Kidney epithelial cell (primary cell): ENCODE measurements around the gene PADI2. TPM values are rescaled to one million over a fixed set of nuclear protein-coding genes. Genes with fewer than 3 reads are reported as not detected.

Experiments used
- DNase-seq: peaks from one replicate; pipeline ENCODE4 v3.0.0-alpha.2; 2010; ENCODE audit warnings: low read depth
- H3K27me3 ChIP-seq: 2 replicates; pipeline ENCODE4 v1.6.0; 2011; ENCODE audit warnings: low read length; ENCODE audit not compliant: control insufficient read depth, insufficient read depth
- H3K36me3 ChIP-seq: 2 replicates; pipeline ENCODE4 v1.5.1; 2011; ENCODE audit warnings: low read length; ENCODE audit not compliant: control insufficient read depth, insufficient read depth
- H3K4me3 ChIP-seq: 2 replicates; pipeline ENCODE4 v1.5.1; 2011; ENCODE audit warnings: low read depth, mild to moderate bottlenecking, control low read depth, low read length
- CTCF ChIP-seq: IDR thresholded peaks from 2 replicates; pipeline ENCODE4 v1.5.1; 2011; ENCODE audit warnings: mild to moderate bottlenecking, moderate library complexity, low read length, control low read depth, inconsistent platforms; ENCODE audit not compliant: insufficient read depth, poor library complexity, severe bottlenecking
- total RNA-seq: library from RNA; depleted of rRNA; stranded (reverse); fragments of >200 nt; gene quantifications from 2 replicates; pipeline ENCODE4 v1.2.3, GENCODE V29; 2015

PADI2 gene
- total RNA-seq, 1 donor from 2014 or later: 8.1 TPM

DNA sequence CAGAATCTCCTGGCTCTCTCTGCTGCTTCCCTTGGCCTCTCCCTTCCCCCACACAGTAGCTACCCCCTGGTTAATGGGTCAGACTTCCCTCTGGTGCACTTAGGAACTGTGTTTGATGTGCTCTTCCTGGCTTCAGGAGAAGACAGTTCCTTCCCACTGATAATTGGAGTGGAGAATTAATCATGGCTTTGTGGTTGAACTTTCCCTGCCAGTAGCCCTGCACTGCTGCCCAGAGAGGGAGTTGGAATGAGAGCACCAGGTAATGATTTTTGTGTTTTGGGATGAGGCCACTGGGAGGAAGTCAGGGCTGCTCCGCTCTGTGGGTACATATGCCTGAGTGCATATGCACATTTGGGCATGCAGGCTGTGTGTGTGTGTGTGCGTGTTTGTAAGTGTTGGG is 39.7 kb upstream of the PADI2 start:
- no peaks in the 10 kb centered on the region for H3K27me3 ChIP-seq
- no peak overlapping the region for H3K4me3 ChIP-seq
- no peak for TF ChIP-seq CTCF
- H3K36me3 ChIP-seq: no peaks in the 10 kb centered on the region
- DNase-seq: no peak

DNA sequence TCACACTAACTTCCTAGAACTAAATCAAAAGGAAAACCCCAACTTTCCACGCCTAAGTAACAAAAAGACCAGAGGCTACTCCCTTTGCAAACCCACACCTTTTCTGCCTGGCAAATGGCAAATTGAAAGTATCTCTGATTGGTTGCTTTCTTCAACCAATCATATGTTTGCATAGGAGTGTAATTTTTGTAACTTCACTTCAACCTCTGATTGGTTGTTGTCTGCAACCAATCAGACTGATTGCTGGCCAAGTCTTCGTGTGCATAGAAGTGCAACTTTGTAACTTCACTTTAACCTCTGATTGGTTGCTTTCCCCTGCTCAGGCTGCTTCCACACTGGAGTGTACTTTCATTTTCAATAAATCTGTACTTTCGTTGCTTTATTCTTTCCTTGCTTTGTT is 36.9 kb upstream of the PADI2 start:
- Histone ChIP-seq H3K27me3 (no peaks in the 10 kb centered on the region), H3K36me3 (no peaks in the 10 kb centered on the region), H3K4me3 (no peak overlapping the region)
- DNase-seq: no peak
- no peak for TF ChIP-seq CTCF

GRCh38 chr1:17155257-17155920 is 36.1 kb upstream of the PADI2 start:
- Histone ChIP-seq H3K27me3 (no peaks in the 10 kb centered on the region), H3K4me3 (no peak overlapping the region), H3K36me3 (no peaks in the 10 kb centered on the region)
- TF ChIP-seq CTCF: no peak
- no peak for DNase-seq

GRCh38 chr1:17149771-17150170 is 30.5 kb upstream of the PADI2 start:
- DNase-seq: no peak
- no peak for TF ChIP-seq CTCF
- Histone ChIP-seq H3K27me3 (peaks cover 3% of the 10 kb centered on the region), H3K36me3 (no peaks in the 10 kb centered on the region), H3K4me3 (no peak overlapping the region)

DNA sequence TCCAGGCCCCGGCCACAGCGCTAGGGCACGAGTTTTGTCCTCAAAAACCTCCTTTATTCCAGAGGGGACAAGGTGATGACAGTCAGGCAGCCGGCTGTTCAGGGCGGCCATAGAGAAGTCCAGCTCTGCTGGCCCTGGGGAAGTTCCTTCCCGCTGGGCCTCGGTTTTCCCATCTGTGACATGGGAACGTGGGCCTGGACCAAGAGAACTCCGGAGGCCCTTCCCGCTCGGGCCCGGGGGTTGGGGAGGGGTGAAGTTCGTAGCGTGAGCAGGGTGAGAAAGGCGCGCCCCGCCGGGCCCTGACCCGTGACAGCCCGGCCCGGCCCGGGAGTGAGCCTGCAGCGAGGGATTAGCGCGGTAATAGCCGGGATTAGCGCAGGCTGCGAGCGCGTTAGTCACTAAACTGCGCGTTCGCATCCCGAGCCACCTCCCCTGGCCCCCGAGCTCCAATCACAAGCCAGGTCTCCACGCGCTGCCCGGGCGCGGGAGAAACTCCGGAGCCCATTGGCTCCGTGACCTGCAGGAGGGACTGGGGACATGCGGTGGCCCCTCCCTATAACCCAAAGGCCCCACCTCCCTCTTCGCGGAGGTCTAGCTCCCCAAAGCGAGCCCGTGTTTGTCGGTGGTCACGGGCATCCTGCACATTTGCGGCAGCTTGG is 29.8 kb upstream of the PADI2 start:
- H3K36me3 ChIP-seq: no peaks in the 10 kb centered on the region
- no peak for TF ChIP-seq CTCF
- peaks cover 3% of the 10 kb centered on the region for H3K27me3 ChIP-seq
- DNase-seq: no peak
- no peak overlapping the region for H3K4me3 ChIP-seq

DNA sequence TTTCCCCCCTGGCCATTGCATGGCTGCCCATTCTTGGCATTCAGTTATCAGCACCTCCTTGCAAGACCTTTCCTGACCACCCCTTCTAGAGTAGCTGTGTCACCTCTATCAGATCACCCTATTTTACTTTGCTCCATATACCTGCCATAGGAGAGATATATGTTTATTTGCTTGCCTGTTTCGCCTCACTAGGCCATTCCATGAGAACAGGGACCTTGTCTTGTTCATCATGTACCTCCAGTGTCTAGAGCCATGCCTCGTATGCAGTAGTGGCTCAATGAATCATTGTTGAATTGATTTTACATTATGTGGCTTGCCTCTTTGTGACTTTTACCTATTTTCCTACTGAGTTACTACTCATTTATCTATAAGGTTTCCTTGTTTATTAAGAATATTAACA is 26.4 kb upstream of the PADI2 start:
- no peak for TF ChIP-seq CTCF

More for the DNA sequence above, 26.4 kb upstream of the PADI2 start:
- Histone ChIP-seq H3K36me3 (no peaks in the 10 kb centered on the region), H3K27me3 (peaks cover 3% of the 10 kb centered on the region), H3K4me3 (no peak overlapping the region)
- DNase-seq: no peak
